IPS DF 4.7 (cell line): ENCODE results near the gene KIF22.

ENCODE experiments used
- DNase-seq: peaks from one replicate; pipeline ENCODE4 v3.0.0-alpha.2; 2013; ENCODE audit warnings: low spot score; ENCODE audit errors: extremely low read depth

Gene KIF22

GRCh38 chr16:29836623-29837022 is 46.1 kb downstream of the KIF22 start:
- DNase-seq, result no peak

- DNase-seq, result no peak
Measured at GRCh38 chr16:29837841-29838240, 47.3 kb downstream of the KIF22 start.

- DNase-seq, result no peak
Measured at GRCh38 chr16:29839822-29840221, 49.3 kb downstream of the KIF22 start.

GRCh38 chr16:29840240-29840639 is 49.7 kb downstream of the KIF22 start:
- no peak for DNase-seq

GRCh38 chr16:29841631-29842030 is 51.1 kb downstream of the KIF22 start:
- DNase-seq, result no peak

GRCh38 chr16:29842732-29843346 is 52.3 kb downstream of the KIF22 start:
- DNase-seq, result no peak

- no peak for DNase-seq
Measured at GRCh38 chr16:29843931-29844330, 53.4 kb downstream of the KIF22 start.

- no peak for DNase-seq
Measured at GRCh38 chr16:29844575-29845331, 54.2 kb downstream of the KIF22 start.

- DNase-seq, result no peak
Measured at GRCh38 chr16:29845656-29846055, 55.1 kb downstream of the KIF22 start.

GRCh38 chr16:29848420-29849297 is 58.1 kb downstream of the KIF22 start:
- peak; percentile 33 for DNase-seq

GRCh38 chr16:29849505-29849904 is 59.0 kb downstream of the KIF22 start:
- DNase-seq, result no peak

GRCh38 chr16:29850998-29851397 is 60.4 kb downstream of the KIF22 start:
- DNase-seq, result no peak

- no peak for DNase-seq
Measured at GRCh38 chr16:29852654-29853053, 62.1 kb downstream of the KIF22 start.

- no peak for DNase-seq
Measured at GRCh38 chr16:29854520-29855100, 64.1 kb downstream of the KIF22 start.
